COLO668 (cell line): Measurements from ENCODE around the gene CNIH4.
"Not testable (repeated sequence)": the region's sequence is repeated elsewhere in the genome, so short reads cannot be mapped to it uniquely, and the experiment has no call there.

Source experiments
- DNase-seq: peaks from one replicate; lab custom pipeline; 2025; ENCODE audit not compliant: unreplicated experiment; lab: John Stamatoyannopoulos, UW

Gene CNIH4

GRCh38 chr1:224356685-224357625, at the start of gene CNIH4:
Gene CNIH4, plus strand, starts transcription at chr1:224356879. Its CDS starts 46 bp downstream, at chr1:224356925.
- DNase-seq = peak; percentile 94

GRCh38 chr1:224308064-224308463, 48.6 kb upstream of the CNIH4 start:
- DNase-seq = no peak

GRCh38 chr1:224311503-224311902, 45.2 kb upstream of the CNIH4 start:
- DNase-seq = not testable (repeated sequence)

GRCh38 chr1:224312025-224312424, 44.7 kb upstream of the CNIH4 start:
- DNase-seq = no peak

GRCh38 chr1:224317383-224318045, 39.2 kb upstream of the CNIH4 start:
- no peak for DNase-seq

GRCh38 chr1:224321706-224322105, 35.0 kb upstream of the CNIH4 start:
- DNase-seq = no peak

GRCh38 chr1:224325959-224326358, 30.7 kb upstream of the CNIH4 start:
- no peak for DNase-seq

GRCh38 chr1:224328644-224329043, 28.0 kb upstream of the CNIH4 start:
- no peak for DNase-seq

- DNase-seq = no peak
Measured at GRCh38 chr1:224329484-224329841, 27.2 kb upstream of the CNIH4 start.

GRCh38 chr1:224329842-224330753, 26.6 kb upstream of the CNIH4 start, which contains the start of gene NVL:
Gene NVL, minus strand, starts transcription at chr1:224330172. Its CDS starts 45 bp downstream, at chr1:224330127.
- peak; percentile 93 for DNase-seq

- DNase-seq = no peak
Measured at GRCh38 chr1:224331326-224331725, 25.4 kb upstream of the CNIH4 start.

GRCh38 chr1:224331824-224332223, 24.9 kb upstream of the CNIH4 start:
- no peak for DNase-seq

GRCh38 chr1:224333309-224333926, 23.3 kb upstream of the CNIH4 start:
- DNase-seq = peak; percentile 30

- DNase-seq = no peak
Measured at GRCh38 chr1:224333939-224334786, 22.5 kb upstream of the CNIH4 start.

- no peak for DNase-seq
Measured at GRCh38 chr1:224338150-224338838, 18.4 kb upstream of the CNIH4 start.

GRCh38 chr1:224339442-224340033, 17.1 kb upstream of the CNIH4 start:
- DNase-seq = no peak

GRCh38 chr1:224340453-224341384, 16.0 kb upstream of the CNIH4 start:
- peak; percentile 57 for DNase-seq

GRCh38 chr1:224343679-224344078, 13.0 kb upstream of the CNIH4 start:
- no peak for DNase-seq
